SK-N-SH treated with all-trans-retinoic acid at 6 μM for 48 hours (cell line): ENCODE measurements around the gene ZNF391.

Experiments
- PPARA ChIP-seq: fragments of 250-450 bp; sonication (Bioruptor Pico); IDR thresholded peaks from 2 replicates; pipeline ENCODE4 v1.5.0; 2020; ENCODE audit warnings: mild to moderate bottlenecking, borderline replicate concordance
- ZNF8 ChIP-seq: fragments of 450-650 bp; formaldehyde crosslinking; IDR thresholded peaks from 2 replicates; pipeline ENCODE4 v1.5.0; 2020; ENCODE audit warnings: mild to moderate bottlenecking, moderate library complexity

DNA sequence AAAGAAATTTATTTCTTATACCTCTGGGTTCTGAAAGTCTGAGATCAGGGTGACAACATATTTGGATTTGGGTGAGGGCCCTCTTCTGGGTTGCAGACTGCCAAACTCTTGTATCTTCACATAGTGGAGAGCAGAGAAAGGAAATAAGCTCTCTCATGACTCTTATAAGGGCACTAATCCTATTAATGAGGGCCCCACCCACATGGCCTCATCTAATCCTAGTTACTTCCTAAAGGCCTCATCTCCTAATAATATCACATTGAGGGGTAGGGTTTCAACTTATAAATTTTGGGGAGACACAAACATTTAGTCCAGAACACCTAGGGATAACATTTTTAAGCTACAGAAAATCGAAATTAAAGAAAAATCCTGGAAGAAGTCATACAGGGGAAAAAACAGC is 5.1 kb upstream of the ZNF391 start:
- TF ChIP-seq PPARA, result no peak
- TF ChIP-seq ZNF8 (CRISPR knock-in tag), result no peak
